Adrenal gland (tissue), 12 donors: ENCODE results near the gene PAK5. TPM values are rescaled to one million over a fixed set of nuclear protein-coding genes. Genes with fewer than 3 reads are reported as not detected.

Source experiments
- DNase-seq, 7 donors: peaks; one replicate each; pipeline ENCODE4 v3.0.0-alpha.2; 2019 to 2020
- H3K27ac ChIP-seq, 5 donors: fragments of 200-600 bp; sonication (generic) in 4 of 5; 1 replicate in 3 of 5; 2 replicates in 2 of 5; pipeline versions ENCODE4 v1.5.1 to v1.8.0; 2016 to 2020; ENCODE audit warnings: mild to moderate bottlenecking in 1 of 5
- H3K27me3 ChIP-seq: fragments of 200-600 bp; 2 replicates; pipeline ENCODE4 v1.8.0; 2021
- H3K36me3 ChIP-seq, 2 donors: fragments of 200-600 bp; replicated peaks in 1 of 2; 1 replicate in 1 of 2; 2 replicates in 1 of 2; pipeline versions ENCODE4 v1.5.1 to v1.8.0; 2018 to 2022
- H3K4me1 ChIP-seq, 2 donors: fragments of 200-600 bp; replicated peaks in 1 of 2; 1 replicate in 1 of 2; 2 replicates in 1 of 2; pipeline versions ENCODE4 v1.5.1 to v1.8.0; 2018 to 2021
- H3K4me3 ChIP-seq, 4 donors: fragments of 200-600 bp; sonication (generic) in 3 of 4; one replicate each; pipeline ENCODE4 v1.5.1; 2016 to 2018
- H3K9me3 ChIP-seq, 3 donors: fragments of 200-600 bp; sonication (generic) in 1 of 3; replicated peaks in 1 of 3; 1 replicate in 2 of 3; 2 replicates in 1 of 3; pipeline versions ENCODE4 v1.5.1 to v1.8.0; 2016 to 2021
- POLR2A ChIP-seq, 2 donors: fragments of 450-650 bp; IDR thresholded peaks; one replicate each; pipeline ENCODE4 v1.6.1; 2017; ENCODE audit warnings: antibody characterized with exemption in 2 of 2, mild to moderate bottlenecking in 2 of 2, moderate library complexity in 1 of 2
- WGBS, 4 donors: extraction: QIAGEN DNeasy Blood & Tissue Kit in 2 of 4; methylation state at CpG; one replicate each; pipeline versions ENCODE4 v1.1.5 to v1.1.7; 2013 to 2017; 5-methylcytosine and 5-hydroxymethylcytosine counted together
- intact Hi-C, 2 donors: fragments of 100-400 bp; cut with DNase I; formaldehyde crosslinking; loops; one replicate each; pipeline versions ENCODE4 v1.14.1 to v1.15.0; 2022 to 2023
- polyA plus RNA-seq, 3 donors: library from polyadenylated mRNA; stranded (reverse); fragments of 200-250 nt in 2 of 3; fragments of 350-450 nt in 1 of 3; fragmentation: Illumina TruSeq in 1 of 3; extraction: RNeasy Lipid Tissue Mini Kit (QIAGEN cat#74804) in 1 of 3; gene quantifications; one replicate each; pipeline ENCODE4 v1.2.3, GENCODE V29; 2013 to 2014
- total RNA-seq, 9 donors: library from RNA; depleted of rRNA in 4 of 9; stranded (reverse); fragments of >200 nt in 4 of 9; fragments of 120-200 nt in 1 of 9; fragmentation: NEBNext Ultra II Directional in 1 of 9; extraction: Animal tissue kit (Norgen Biotek cat#: 25700) in 1 of 9; gene quantifications; one replicate each; pipeline versions ENCODE4 v1.1.0 to v1.2.4, GENCODE V29; 2013 to 2023
- TF ChIP-seq, protein P1 (sequence below), 6 experiments: fragments of 450-650 bp in 4 of 6; fragments of 200-600 bp in 2 of 6; sonication (generic) in 1 of 6; IDR thresholded peaks; 1 replicate in 5 of 6; 2 replicates in 1 of 6; pipeline versions ENCODE4 v1.5.1 to v1.8.0; 2016 to 2021; ENCODE audit warnings: antibody characterized with exemption in 6 of 6, mild to moderate bottlenecking in 2 of 6, moderate library complexity in 1 of 6
- donor health status: healthy with polysubstance abuse.
- donor health status: Bipolar disorder and iron deficiency.
- donor health status: DM: yes; HTN: yes; CAD: no.
- donor health status: DM: no; HTN: no; CAD: no.
- donor health status: DM: no; HTN: no; CAD: no.
- donor health status: DM: yes; HTN: yes; CAD: no.

PAK5 gene
- total and polyA plus RNA-seq, 12 donors: 1.2 to 17.0 (median 4.0) TPM

DNA sequence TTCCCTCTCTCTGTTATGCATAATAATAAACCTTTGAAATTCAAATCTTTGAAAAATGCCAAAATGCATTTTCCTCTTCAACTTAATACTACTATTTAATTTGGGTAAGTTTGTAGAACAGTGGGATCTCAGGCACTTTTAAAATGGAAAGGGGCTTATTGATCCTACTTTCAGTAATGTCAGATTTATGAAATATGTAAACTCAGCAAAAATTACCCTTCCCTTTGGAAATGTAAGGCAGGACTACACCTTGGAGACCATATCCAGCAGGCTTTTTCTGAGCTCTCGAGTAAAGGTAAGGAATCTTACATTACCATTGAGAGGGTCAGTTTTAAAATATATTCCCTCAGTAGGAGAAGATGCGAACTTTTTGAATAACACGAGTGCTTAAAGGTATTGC is 175.5 kb downstream of the PAK5 start:
- no peaks in the 10 kb centered on the region for H3K4me1 ChIP-seq
- H3K36me3 ChIP-seq: no peaks in the 10 kb centered on the region
- H3K9me3 ChIP-seq: no peaks in the 10 kb centered on the region
- no peak overlapping the region for H3K4me3 ChIP-seq
- 83 to 89% (median 84%) methylated on average over 3 of the region's 3 CpGs for WGBS, 4 donors
- DNase-seq: no peak
- no peak for TF ChIP-seq POLR2A (IDR thresholded peaks at IDR 0.05)
- TF ChIP-seq, protein P1, sequence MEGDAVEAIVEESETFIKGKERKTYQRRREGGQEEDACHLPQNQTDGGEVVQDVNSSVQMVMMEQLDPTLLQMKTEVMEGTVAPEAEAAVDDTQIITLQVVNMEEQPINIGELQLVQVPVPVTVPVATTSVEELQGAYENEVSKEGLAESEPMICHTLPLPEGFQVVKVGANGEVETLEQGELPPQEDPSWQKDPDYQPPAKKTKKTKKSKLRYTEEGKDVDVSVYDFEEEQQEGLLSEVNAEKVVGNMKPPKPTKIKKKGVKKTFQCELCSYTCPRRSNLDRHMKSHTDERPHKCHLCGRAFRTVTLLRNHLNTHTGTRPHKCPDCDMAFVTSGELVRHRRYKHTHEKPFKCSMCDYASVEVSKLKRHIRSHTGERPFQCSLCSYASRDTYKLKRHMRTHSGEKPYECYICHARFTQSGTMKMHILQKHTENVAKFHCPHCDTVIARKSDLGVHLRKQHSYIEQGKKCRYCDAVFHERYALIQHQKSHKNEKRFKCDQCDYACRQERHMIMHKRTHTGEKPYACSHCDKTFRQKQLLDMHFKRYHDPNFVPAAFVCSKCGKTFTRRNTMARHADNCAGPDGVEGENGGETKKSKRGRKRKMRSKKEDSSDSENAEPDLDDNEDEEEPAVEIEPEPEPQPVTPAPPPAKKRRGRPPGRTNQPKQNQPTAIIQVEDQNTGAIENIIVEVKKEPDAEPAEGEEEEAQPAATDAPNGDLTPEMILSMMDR (IDR thresholded peaks at IDR 0.05): no peak
- intact Hi-C loops: no loop called here
- no peaks in the 10 kb centered on the region for H3K27me3 ChIP-seq
- H3K27ac ChIP-seq: no peak overlapping the region

- H3K27ac ChIP-seq: no peak overlapping the region
- no peaks in the 10 kb centered on the region for H3K27me3 ChIP-seq
- DNase-seq: peak in 5 of 7 donors; percentile 14 to 25 (median 20)
- no peaks in the 10 kb centered on the region for H3K4me1 ChIP-seq
- H3K36me3 ChIP-seq: no peaks in the 10 kb centered on the region
- H3K4me3 ChIP-seq: no peak overlapping the region
- no peaks in the 10 kb centered on the region for H3K9me3 ChIP-seq
- 53 to 62% (median 57%) methylated on average over 8 of the region's 8 CpGs for WGBS, 4 donors
- intact Hi-C loops: no loop called here
- TF ChIP-seq POLR2A (IDR thresholded peaks at IDR 0.05): no peak
- TF ChIP-seq, protein P1 (IDR thresholded peaks at IDR 0.05): no peak
Observed at GRCh38 chr20:9660236-9660868, 178.5 kb downstream of the PAK5 start.

GRCh38 chr20:9647741-9648140 is 191.1 kb downstream of the PAK5 start:
- no peaks in the 10 kb centered on the region for H3K9me3 ChIP-seq
- no peak for TF ChIP-seq POLR2A (IDR thresholded peaks at IDR 0.05)
- TF ChIP-seq, protein P1 (IDR thresholded peaks at IDR 0.05): no peak
- H3K27me3 ChIP-seq: no peaks in the 10 kb centered on the region
- 86 to 96% (median 89%) methylated on average over 2 of the region's 2 CpGs for WGBS, 4 donors
- H3K27ac ChIP-seq: no peak overlapping the region
- intact Hi-C loops: no loop called here
- no peaks in the 10 kb centered on the region for H3K36me3 ChIP-seq
- no peaks in the 10 kb centered on the region for H3K4me1 ChIP-seq
- DNase-seq: no peak
- H3K4me3 ChIP-seq: no peak overlapping the region

DNA sequence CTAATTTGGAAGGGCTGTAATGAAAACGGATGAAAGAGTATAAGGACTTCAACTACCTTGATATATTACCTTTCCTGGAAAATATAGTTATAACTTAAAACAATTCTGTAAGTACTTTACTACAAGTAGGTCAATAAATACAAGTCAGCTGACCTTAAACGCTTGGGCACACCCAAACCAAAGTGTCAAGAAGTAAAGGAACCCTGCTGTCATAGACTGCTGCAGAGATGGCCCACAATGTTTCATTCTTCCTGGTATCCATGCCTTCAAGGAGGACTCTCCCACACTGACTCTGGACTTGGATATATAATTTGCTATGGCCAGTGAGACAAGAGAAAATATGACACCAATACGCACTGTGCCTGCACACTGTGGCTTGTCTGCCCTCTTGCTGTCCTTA is 192.5 kb downstream of the PAK5 start:
- no peak for DNase-seq
- H3K4me3 ChIP-seq: no peak overlapping the region
- TF ChIP-seq, protein P1 (IDR thresholded peaks at IDR 0.05): no peak
- no peak for TF ChIP-seq POLR2A (IDR thresholded peaks at IDR 0.05)
- H3K9me3 ChIP-seq: no peaks in the 10 kb centered on the region
- intact Hi-C loops: no loop called here
- H3K4me1 ChIP-seq: no peaks in the 10 kb centered on the region
- no peaks in the 10 kb centered on the region for H3K27me3 ChIP-seq
- no peaks in the 10 kb centered on the region for H3K36me3 ChIP-seq
- H3K27ac ChIP-seq: no peak overlapping the region
- 80 to 90% (median 84%) methylated on average over 3 of the region's 3 CpGs for WGBS, 4 donors
